ENCODE data around the gene WDR11.
"Not testable (repeated sequence)": the region's sequence is repeated elsewhere in the genome, so short reads cannot be mapped to it uniquely, and the experiment has no call there.

WDR11 gene

GRCh38 chr10:120891365-120891764 lies 40.2 kb downstream of the WDR11 start:
- in situ Hi-C loops (cut with MboI; ENCODE audit: low sequenced_read_pairs, unreplicated experiment): no loop called here
- no peak for TF ChIP-seq CTCF (IDR thresholded peaks at IDR 0.05; ENCODE audit: borderline replicate concordance, control extremely low read depth, extremely low read depth, insufficient read depth, missing control alignments)
- no peak for DNase-seq (ENCODE audit: low spot score)

GRCh38 chr10:120894556-120894955 lies 43.4 kb downstream of the WDR11 start:
- in situ Hi-C loops (cut with MboI; ENCODE audit: low sequenced_read_pairs, unreplicated experiment): no loop called here
- TF ChIP-seq CTCF (IDR thresholded peaks at IDR 0.05; ENCODE audit: borderline replicate concordance, control extremely low read depth, extremely low read depth, insufficient read depth, missing control alignments): no peak
- DNase-seq (ENCODE audit: low spot score): no peak

- no peak for DNase-seq (ENCODE audit: low spot score)
- in situ Hi-C loops (cut with MboI; ENCODE audit: low sequenced_read_pairs, unreplicated experiment): no loop called here
- no peak for TF ChIP-seq CTCF (IDR thresholded peaks at IDR 0.05; ENCODE audit: borderline replicate concordance, control extremely low read depth, extremely low read depth, insufficient read depth, missing control alignments)
Measured at GRCh38 chr10:120897343-120897742, 46.2 kb downstream of the WDR11 start.

- no peak for TF ChIP-seq CTCF (IDR thresholded peaks at IDR 0.05; ENCODE audit: borderline replicate concordance, control extremely low read depth, extremely low read depth, insufficient read depth, missing control alignments)
- in situ Hi-C loops (cut with MboI; ENCODE audit: low sequenced_read_pairs, unreplicated experiment): no loop called here
- DNase-seq (ENCODE audit: low spot score): no peak
Measured at GRCh38 chr10:120905268-120905667, 54.1 kb downstream of the WDR11 start.

GRCh38 chr10:120917521-120918250 lies 66.5 kb downstream of the WDR11 start:
- DNase-seq (ENCODE audit: low spot score): no peak
- no peak for TF ChIP-seq CTCF (IDR thresholded peaks at IDR 0.05; ENCODE audit: borderline replicate concordance, control extremely low read depth, extremely low read depth, insufficient read depth, missing control alignments)
- in situ Hi-C loops (cut with MboI; ENCODE audit: low sequenced_read_pairs, unreplicated experiment): no loop called here

- DNase-seq (ENCODE audit: low spot score); in situ Hi-C loops (cut with MboI; ENCODE audit: low sequenced_read_pairs, unreplicated experiment): not testable (repeated sequence)
Measured at GRCh38 chr10:120923886-120924285, 72.7 kb downstream of the WDR11 start.

- in situ Hi-C loops (cut with MboI; ENCODE audit: low sequenced_read_pairs, unreplicated experiment): no loop called here
- no peak for TF ChIP-seq CTCF (IDR thresholded peaks at IDR 0.05; ENCODE audit: borderline replicate concordance, control extremely low read depth, extremely low read depth, insufficient read depth, missing control alignments)
- DNase-seq (ENCODE audit: low spot score): no peak
Measured at GRCh38 chr10:120926611-120927010, 75.4 kb downstream of the WDR11 start.
